SIG-M5 treated with dmso at 0.1 percent for 504 hours (cell line): ENCODE data around the gene EYA2.

ENCODE experiments used
- DNase-seq: peaks from one replicate; lab custom pipeline; 2025; ENCODE audit not compliant: unreplicated experiment; lab: John Stamatoyannopoulos, UW

EYA2 gene

GRCh38 chr20:47133809-47134456 lies 239.3 kb downstream of the EYA2 start:
- no peak for DNase-seq

GRCh38 chr20:47136782-47137181 lies 242.1 kb downstream of the EYA2 start:
- DNase-seq: no peak

- no peak for DNase-seq
These were observed 242.7 kb downstream of the EYA2 start for GRCh38 chr20:47137231-47137870.

GRCh38 chr20:47139934-47140535 lies 245.4 kb downstream of the EYA2 start:
- peak; percentile 38 for DNase-seq

- DNase-seq: no peak
These were observed 246.8 kb downstream of the EYA2 start for GRCh38 chr20:47141350-47141921.

- no peak for DNase-seq
These were observed 247.5 kb downstream of the EYA2 start for GRCh38 chr20:47141941-47142773.

- no peak for DNase-seq
These were observed 248.1 kb downstream of the EYA2 start for GRCh38 chr20:47142774-47143170.

GRCh38 chr20:47143657-47144056 lies 249.0 kb downstream of the EYA2 start:
- peak; percentile 76 for DNase-seq

GRCh38 chr20:47144463-47144862 lies 249.8 kb downstream of the EYA2 start:
- no peak for DNase-seq

- DNase-seq: no peak
These were observed 252.0 kb downstream of the EYA2 start for GRCh38 chr20:47146686-47147085.

- no peak for DNase-seq
These were observed 253.4 kb downstream of the EYA2 start for GRCh38 chr20:47148059-47148458.

GRCh38 chr20:47149939-47150338 lies 255.3 kb downstream of the EYA2 start:
- no peak for DNase-seq

- peak; percentile 76 for DNase-seq
These were observed 255.9 kb downstream of the EYA2 start for GRCh38 chr20:47150403-47151152.

GRCh38 chr20:47152068-47152467 lies 257.4 kb downstream of the EYA2 start:
- no peak for DNase-seq

GRCh38 chr20:47154089-47154488 lies 259.4 kb downstream of the EYA2 start:
- DNase-seq: no peak

GRCh38 chr20:47156301-47157137 lies 261.9 kb downstream of the EYA2 start:
- no peak for DNase-seq

GRCh38 chr20:47159166-47159565 lies 264.5 kb downstream of the EYA2 start:
- no peak for DNase-seq

- no peak for DNase-seq
These were observed 265.6 kb downstream of the EYA2 start for GRCh38 chr20:47160240-47160639.

- DNase-seq: no peak
These were observed 266.3 kb downstream of the EYA2 start for GRCh38 chr20:47160992-47161391.

GRCh38 chr20:47161411-47161810 lies 266.8 kb downstream of the EYA2 start:
- DNase-seq: no peak
